K562 (cell line): ENCODE measurements around the gene GPR78. TPM values are rescaled to one million over a fixed set of nuclear protein-coding genes. Genes with fewer than 3 reads are reported as not detected.

Experiments used
- ESRRB ChIP-seq: fragments of 250-450 bp; sonication (Bioruptor Pico); IDR thresholded peaks from 2 replicates; pipeline ENCODE4 v1.5.0; 2020; ENCODE audit warnings: mild to moderate bottlenecking, moderate library complexity, borderline replicate concordance
- KLF13 ChIP-seq: fragments of 450-650 bp; IDR thresholded peaks from 2 replicates; pipeline ENCODE4 v1.6.1; 2016; ENCODE audit warnings: missing genetic modification characterization, low read depth, mild to moderate bottlenecking, missing compliant biosample characterization, moderate library complexity, borderline replicate concordance
- MEIS2 ChIP-seq: fragments of 450-650 bp; IDR thresholded peaks from 2 replicates; pipeline ENCODE4 v1.6.1; 2014; ENCODE audit warnings: mild to moderate bottlenecking; ENCODE audit not compliant: partially characterized antibody
- MTA1 ChIP-seq: fragments of 450-650 bp; IDR thresholded peaks from 2 replicates; pipeline ENCODE4 v1.6.1; 2017; ENCODE audit warnings: borderline replicate concordance
- NEUROD1 ChIP-seq: fragments of 150-350 bp; IDR thresholded peaks from 2 replicates; pipeline ENCODE4 v1.6.1; 2014; ENCODE audit warnings: borderline replicate concordance, low read length, low read depth; ENCODE audit not compliant: partially characterized antibody
- POLR3G ChIP-seq: IDR thresholded peaks from 2 replicates; pipeline ENCODE4 v1.6.1; 2011; ENCODE audit not compliant: insufficient read length, insufficient replicate concordance; ENCODE audit errors: extremely low read depth
- PPARD ChIP-seq: fragments of 250-450 bp; sonication (Bioruptor Pico); IDR thresholded peaks from 2 replicates; pipeline ENCODE4 v1.8.0; 2022; ENCODE audit warnings: inconsistent platforms, mild to moderate bottlenecking, moderate library complexity
- PREB ChIP-seq: sonication (generic); formaldehyde crosslinking; IDR thresholded peaks from 2 replicates; pipeline ENCODE4 v1.8.1; 2023; ENCODE audit warnings: mild to moderate bottlenecking, missing genetic modification reagents
- RBM14 ChIP-seq: fragments of 200-400 bp; formaldehyde crosslinking; IDR thresholded peaks from 2 replicates; pipeline ENCODE4 v1.6.1; 2018; ENCODE audit warnings: low read depth, mild to moderate bottlenecking, low read length, moderate library complexity, borderline replicate concordance; ENCODE audit not compliant: insufficient read depth
- ZBTB9 ChIP-seq: fragments of 450-650 bp; formaldehyde crosslinking; IDR thresholded peaks from 2 replicates; pipeline ENCODE4 v1.4.0; 2020; ENCODE audit warnings: mild to moderate bottlenecking, moderate library complexity
- ZFP30 ChIP-seq: fragments of 250-450 bp; sonication (Bioruptor Pico); IDR thresholded peaks from 2 replicates; pipeline ENCODE4 v1.8.0; 2022; ENCODE audit warnings: moderate library complexity, mild to moderate bottlenecking, inconsistent platforms, borderline replicate concordance
- ZNF175 ChIP-seq: fragments of 200-800 bp; sonication (Bioruptor generic); IDR thresholded peaks from 2 replicates; pipeline ENCODE4 v1.6.1; 2016; ENCODE audit warnings: low read depth, mild to moderate bottlenecking, missing genetic modification characterization, missing compliant biosample characterization
- ZNF280B ChIP-seq: fragments of 250-450 bp; sonication (Bioruptor Pico); IDR thresholded peaks from 2 replicates; pipeline ENCODE4 v1.5.1; 2021; ENCODE audit warnings: mild to moderate bottlenecking
- ZNF584 ChIP-seq: fragments of 200-800 bp; sonication (Bioruptor generic); IDR thresholded peaks from 2 replicates; pipeline ENCODE4 v1.6.1; 2016; ENCODE audit warnings: low read depth, mild to moderate bottlenecking, missing genetic modification characterization, missing compliant biosample characterization
- polyA plus RNA-seq, 8 experiments: library from polyadenylated mRNA; depleted of rRNA in 4 of 8; stranded (reverse) in 5 of 8; unstranded in 3 of 8; fragments of >200 nt; fragmentation: Nextera tagmentation in 2 of 8; fragmentation: Illumina TruSeq in 1 of 8; extraction: Ambion mirVana in 2 of 8; extraction: Trizol in 1 of 8; gene quantifications; 2 replicates each; pipeline versions ENCODE4 v1.2.1 to v1.2.3, GENCODE V29; 2011 to 2014; ENCODE audit warnings: inconsistent platforms in 1 of 8, missing spikeins in 1 of 8
- total RNA-seq, 7 experiments: library from RNA; depleted of rRNA in 6 of 7; stranded (reverse); fragments of >200 nt in 6 of 7; fragmentation: Illumina TruSeq in 2 of 7; extraction: Trizol in 2 of 7; gene quantifications; 2 replicates each; pipeline versions ENCODE4 v1.2.1 to v1.2.3, GENCODE V29; 2011 to 2021; ENCODE audit warnings: low replicate concordance in 1 of 7
- TF ChIP-seq, protein P1 (sequence below): fragments of 250-450 bp; sonication (Bioruptor Pico); IDR thresholded peaks from 2 replicates; pipeline ENCODE4 v1.5.0; 2022; ENCODE audit warnings: mild to moderate bottlenecking
- TF ChIP-seq, protein P2 (sequence below), 2 experiments: IDR thresholded peaks; 2 replicates each; pipeline ENCODE4 v1.6.1; 2012; ENCODE audit warnings: improper control_type of control experiment in 2 of 2, low read depth in 2 of 2, low read length in 2 of 2, borderline replicate concordance in 1 of 2

GPR78 gene
- total and polyA plus RNA-seq, 9 of the 15 experiments (the other 6 are each of a cell fraction or from before 2014, with no cell fraction given), result 0.04 to 0.13 (median 0.07) TPM; not detected in 4

DNA sequence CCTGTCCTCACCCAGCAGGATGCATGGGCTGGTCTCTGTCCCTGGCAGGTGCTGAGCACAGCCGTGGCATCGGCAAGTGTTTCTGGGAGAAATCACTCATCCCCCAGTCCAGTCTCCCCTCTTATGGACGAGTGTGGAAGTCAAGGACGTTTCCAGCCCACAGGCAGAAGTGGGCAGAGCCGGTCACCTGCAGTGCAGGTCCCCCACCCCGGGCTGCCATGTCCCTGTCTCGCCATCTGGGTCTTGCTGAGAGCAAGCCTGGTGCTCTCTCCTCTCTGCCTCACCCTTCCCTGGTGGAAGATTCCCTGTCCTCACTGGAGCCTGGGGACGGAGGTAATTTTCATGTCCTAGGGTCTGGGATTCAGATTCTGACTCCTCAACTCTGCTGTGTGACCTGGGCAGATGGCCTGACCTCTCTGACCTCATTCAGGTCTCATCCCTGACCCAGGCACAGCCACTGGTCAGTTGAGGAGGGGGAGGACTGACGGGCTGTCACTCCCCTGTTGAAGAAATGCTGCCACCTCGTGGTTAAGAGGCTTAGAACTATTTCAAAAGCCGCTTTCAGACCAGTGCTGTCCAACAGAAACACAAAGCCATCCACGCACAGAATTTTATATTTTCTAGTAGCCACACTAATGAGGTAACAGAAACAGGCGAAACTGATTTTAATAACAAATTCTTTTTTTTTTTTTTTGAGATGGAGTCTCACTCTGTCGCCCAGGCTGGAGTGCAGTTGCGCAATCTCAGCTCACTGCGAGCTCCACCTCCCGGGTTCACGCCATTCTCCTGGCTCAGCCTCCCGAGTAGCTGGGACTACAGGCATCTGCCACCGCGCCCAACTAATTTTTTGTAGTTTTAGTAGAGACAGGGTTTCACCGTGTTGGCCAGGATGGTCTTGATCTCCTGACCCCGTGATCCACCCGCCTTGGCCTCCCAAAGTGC is 14.2 kb downstream of the GPR78 start (continued):
- TF ChIP-seq ZBTB9 (no peak), POLR3G (no peak), PPARD (no peak), NEUROD1 (peak; percentile 17), ZFP30 (CRISPR knock-in tag) (no peak), MTA1 (no peak), ESRRB (CRISPR knock-in tag) (no peak), RBM14 (no peak), KLF13 (tag) (no peak), ZNF280B (no peak), ZNF175 (no peak), ZNF584 (CRISPR knock-in tag) (no peak), MEIS2 (peak; percentile 80), PREB (CRISPR knock-in tag) (no peak)
- TF ChIP-seq, protein P1, sequence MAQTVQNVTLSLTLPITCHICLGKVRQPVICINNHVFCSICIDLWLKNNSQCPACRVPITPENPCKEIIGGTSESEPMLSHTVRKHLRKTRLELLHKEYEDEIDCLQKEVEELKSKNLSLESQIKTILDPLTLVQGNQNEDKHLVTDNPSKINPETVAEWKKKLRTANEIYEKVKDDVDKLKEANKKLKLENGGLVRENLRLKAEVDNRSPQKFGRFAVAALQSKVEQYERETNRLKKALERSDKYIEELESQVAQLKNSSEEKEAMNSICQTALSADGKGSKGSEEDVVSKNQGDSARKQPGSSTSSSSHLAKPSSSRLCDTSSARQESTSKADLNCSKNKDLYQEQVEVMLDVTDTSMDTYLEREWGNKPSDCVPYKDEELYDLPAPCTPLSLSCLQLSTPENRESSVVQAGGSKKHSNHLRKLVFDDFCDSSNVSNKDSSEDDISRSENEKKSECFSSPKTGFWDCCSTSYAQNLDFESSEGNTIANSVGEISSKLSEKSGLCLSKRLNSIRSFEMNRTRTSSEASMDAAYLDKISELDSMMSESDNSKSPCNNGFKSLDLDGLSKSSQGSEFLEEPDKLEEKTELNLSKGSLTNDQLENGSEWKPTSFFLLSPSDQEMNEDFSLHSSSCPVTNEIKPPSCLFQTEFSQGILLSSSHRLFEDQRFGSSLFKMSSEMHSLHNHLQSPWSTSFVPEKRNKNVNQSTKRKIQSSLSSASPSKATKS (CRISPR knock-in tag), result no peak
- TF ChIP-seq, protein P2, sequence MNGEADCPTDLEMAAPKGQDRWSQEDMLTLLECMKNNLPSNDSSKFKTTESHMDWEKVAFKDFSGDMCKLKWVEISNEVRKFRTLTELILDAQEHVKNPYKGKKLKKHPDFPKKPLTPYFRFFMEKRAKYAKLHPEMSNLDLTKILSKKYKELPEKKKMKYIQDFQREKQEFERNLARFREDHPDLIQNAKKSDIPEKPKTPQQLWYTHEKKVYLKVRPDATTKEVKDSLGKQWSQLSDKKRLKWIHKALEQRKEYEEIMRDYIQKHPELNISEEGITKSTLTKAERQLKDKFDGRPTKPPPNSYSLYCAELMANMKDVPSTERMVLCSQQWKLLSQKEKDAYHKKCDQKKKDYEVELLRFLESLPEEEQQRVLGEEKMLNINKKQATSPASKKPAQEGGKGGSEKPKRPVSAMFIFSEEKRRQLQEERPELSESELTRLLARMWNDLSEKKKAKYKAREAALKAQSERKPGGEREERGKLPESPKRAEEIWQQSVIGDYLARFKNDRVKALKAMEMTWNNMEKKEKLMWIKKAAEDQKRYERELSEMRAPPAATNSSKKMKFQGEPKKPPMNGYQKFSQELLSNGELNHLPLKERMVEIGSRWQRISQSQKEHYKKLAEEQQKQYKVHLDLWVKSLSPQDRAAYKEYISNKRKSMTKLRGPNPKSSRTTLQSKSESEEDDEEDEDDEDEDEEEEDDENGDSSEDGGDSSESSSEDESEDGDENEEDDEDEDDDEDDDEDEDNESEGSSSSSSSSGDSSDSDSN (IDR thresholded peaks at IDR 0.05; ENCODE audit: borderline replicate concordance in 1 of 2, low read depth in 2 of 2, low read length in 2 of 2), result no peak
